ENCODE data around the gene ZNF451.

Gene ZNF451

DNA sequence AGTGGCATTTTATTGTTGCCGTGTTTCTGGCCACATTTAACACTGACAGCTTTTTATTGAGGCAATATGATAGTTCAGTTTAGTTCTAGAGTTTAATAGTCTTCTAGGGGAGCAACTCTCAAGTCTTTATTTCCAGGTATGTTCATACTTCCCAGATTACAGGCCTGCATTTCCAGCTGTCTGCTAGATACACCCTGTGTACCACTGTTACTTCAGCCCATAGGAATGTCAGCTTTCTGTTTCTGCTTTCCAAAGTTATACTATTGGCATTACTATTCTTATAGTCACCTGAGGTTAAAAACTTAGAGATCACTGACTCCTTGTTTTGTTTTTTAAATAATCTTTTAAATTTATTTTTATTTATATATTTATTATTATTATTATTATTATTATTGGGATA is 7.6 kb downstream of the ZNF451 start:
- DNase-seq: no peak

DNA sequence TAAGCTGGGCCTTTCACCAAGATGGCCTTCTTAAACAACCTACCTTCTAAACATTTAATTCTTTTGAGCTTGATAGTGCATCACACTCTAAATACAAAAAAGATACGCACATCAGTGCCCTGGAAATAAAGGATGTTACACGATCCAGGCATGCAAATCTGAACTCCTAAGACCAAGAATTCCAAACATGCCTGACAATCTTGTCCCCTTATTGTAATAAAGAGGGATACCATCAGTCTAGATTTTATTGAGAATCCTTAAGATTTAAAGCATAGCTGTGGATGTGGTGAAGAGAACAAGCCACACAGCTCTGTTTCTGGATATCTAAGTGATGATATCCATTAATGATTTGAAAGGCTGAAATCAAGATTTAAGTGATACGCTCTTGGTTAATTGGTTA is 13.0 kb downstream of the ZNF451 start:
- no peak for DNase-seq

GRCh38 chr6:57104336-57104735 is 14.3 kb downstream of the ZNF451 start:
- no peak for DNase-seq

- DNase-seq: no peak
These were observed 17.0 kb downstream of the ZNF451 start for GRCh38 chr6:57106990-57107389.

- DNase-seq: no peak
These were observed 18.7 kb downstream of the ZNF451 start for GRCh38 chr6:57108691-57109090.

- DNase-seq: no peak
These were observed 19.9 kb downstream of the ZNF451 start for GRCh38 chr6:57109880-57110279.

DNA sequence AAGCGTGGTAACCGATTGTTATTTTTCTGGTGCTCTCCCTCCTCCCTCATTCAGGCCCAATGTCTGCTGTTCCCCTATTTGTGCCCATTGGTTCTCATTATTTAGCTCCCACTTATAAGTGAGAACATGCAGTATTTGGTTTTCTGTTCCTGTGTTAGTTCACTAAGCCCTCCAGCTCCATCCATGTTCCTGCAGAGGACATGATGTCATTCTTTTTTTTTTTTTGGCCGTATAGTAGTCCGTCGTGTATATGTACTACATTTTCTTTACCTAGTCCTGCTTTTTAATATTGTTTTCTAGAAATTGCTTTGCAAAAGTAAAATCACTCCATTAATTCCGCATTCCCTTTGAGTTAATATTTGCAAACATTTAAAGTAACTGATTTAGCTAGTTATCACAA is 23.1 kb downstream of the ZNF451 start:
- no peak for DNase-seq

- DNase-seq: no peak
These were observed 26.8 kb downstream of the ZNF451 start for GRCh38 chr6:57116776-57117175.

DNA sequence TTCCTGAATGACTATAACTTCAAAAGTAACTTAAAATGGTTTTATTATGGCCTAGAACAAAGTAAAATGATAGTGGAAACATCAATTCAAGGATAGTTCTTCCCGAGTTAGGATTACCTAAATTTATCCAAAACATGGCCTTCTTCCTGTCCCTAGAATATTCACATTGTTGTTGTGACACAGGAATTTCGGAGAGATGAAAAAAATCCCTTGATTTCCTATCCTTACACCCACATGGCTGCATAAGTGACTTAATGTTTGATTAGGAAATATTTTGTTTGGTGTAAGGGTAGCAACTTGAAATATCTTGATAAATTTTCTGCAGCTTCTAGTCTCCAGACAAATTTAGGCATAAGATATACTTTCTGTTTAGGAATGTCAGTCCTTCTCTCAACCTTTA is 27.8 kb downstream of the ZNF451 start:
- DNase-seq: no peak

DNA sequence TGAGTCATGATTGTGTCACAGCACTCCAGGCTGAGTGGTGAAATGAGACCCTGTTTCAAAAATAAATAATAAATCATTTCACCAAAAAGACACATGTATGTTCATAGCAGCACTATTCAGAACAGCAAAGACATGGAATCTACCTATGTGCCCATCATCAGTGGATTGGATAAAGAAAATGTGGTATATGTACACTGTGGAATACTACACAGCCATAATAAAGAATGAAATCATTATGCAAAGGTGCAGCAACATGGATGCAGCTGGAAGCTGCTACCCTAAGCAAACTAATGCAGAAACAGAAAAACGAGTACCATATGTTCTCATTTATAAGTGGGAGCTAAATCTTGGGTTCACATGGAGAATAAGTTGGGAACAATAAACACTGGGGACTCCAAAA is 33.1 kb downstream of the ZNF451 start:
- DNase-seq: no peak

DNA sequence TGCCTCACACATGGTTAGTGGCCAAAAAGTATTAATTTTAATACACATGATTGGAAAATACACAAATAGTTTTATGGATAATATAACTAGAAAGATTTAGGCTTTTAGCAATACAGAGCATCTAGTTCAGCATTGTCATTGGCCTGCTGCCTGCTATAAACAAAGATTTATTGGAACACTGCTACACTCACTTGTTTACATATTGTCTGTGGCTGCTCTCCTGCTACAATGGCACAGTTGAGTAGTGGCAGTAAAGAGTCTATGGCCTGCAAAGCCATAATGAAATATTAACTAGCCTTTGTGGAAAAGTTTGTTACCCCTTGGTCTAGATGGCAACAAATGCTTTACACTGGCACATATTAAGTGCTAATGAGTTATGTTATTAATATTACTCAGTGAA is 37.8 kb downstream of the ZNF451 start:
- peak in 1 of 3 experiments; percentile 23 for DNase-seq

DNA sequence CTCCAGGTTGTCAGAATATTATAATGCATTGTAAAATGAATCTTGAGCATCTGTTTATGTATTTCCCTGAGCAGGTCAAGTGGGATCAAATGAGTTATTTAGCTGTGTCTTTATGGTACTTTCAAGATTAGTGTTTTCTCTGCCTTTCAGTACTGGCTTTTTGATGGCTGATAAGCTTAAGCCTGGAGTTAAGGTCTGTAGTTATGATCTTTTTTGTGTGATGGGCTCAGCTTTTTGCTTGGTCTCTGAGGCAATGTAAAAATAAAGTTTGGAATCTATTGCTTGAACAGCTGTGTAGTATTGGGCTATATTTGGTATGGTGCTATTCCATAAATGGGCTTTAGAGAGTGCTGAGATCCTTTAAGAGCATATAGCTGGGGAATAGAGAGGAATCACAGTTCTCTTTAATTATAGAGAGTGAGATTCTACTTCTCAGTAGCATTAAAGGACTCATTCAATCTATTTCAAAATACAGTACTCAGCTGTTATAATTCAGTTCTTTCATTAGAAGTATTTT is 40.7 kb downstream of the ZNF451 start:
- peak in 1 of 3 experiments; percentile 0 for DNase-seq

DNA sequence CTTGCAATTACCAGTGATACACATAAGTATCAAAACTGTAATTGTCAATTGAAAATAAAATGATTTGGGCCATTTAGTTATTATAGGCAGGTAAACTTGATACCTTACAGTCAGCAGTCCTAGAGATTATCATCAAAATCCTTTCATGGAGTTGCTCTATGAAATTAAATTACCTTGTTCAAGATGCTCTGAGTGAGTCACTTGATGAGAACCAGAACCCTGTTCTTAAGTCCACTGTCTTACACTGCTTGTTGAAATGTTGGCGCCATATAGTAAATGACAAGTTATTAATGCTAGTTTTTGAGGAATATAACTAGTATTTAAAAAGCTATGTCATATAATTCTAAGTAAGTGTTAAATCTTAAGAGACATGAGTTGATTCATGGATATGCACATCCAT is 45.0 kb downstream of the ZNF451 start:
- no peak for DNase-seq

DNA sequence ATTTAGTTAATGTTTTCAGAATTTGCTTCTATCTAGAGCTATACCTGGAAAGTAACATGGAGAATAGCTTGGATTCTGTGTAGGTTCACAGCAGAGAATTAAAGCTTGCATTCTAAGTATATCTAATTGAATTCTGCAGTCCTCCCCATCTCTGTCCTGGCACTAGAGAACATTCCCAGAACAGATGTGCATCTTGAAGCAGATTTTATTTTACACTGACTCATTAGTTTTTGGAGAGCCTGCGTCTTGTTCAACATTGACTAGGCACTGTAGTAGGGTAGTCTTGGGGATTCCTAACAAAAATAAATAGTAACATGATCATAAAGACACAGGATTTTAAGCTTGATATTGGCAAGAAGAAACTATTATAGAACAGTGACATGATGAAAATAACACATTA is 45.9 kb downstream of the ZNF451 start:
- no peak for DNase-seq

- no peak for DNase-seq
These were observed 47.4 kb downstream of the ZNF451 start for GRCh38 chr6:57137350-57137749.

- DNase-seq: no peak
These were observed 48.0 kb downstream of the ZNF451 start for GRCh38 chr6:57138026-57138425.

DNA sequence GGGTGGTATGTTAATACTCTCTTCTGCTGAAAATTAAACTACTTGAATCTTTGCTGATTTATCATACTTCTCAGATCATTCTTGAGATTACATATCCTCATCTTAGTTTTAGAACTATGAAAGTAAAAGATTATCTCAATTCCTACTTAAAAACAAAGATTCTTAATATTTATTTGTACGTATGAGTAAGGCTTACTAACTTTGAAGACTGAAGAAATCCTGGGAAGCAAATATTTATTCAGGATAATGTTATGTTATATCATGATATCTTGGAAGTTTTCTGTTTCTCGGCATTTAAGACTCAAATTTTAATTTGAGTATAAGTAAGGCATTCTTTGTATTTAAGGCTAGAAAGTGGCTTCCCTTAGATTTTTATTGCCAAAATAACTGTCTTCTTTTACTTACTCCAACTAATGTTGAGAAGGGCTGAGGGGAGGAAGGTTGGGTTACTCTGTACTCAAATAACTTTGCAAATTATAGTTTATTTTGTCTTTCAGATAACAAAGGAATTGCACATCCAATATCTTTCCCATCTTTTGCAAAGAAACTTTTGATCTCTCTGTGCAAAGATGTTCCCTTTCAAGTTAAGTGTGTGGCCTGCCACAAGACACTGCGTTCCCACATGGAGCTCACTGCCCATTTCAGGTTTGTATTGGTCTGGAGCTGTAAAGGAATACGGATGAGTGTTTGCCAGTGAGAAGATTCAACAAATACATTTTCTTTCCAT is 51.6 kb downstream of the ZNF451 start:
- no peak for DNase-seq

DNA sequence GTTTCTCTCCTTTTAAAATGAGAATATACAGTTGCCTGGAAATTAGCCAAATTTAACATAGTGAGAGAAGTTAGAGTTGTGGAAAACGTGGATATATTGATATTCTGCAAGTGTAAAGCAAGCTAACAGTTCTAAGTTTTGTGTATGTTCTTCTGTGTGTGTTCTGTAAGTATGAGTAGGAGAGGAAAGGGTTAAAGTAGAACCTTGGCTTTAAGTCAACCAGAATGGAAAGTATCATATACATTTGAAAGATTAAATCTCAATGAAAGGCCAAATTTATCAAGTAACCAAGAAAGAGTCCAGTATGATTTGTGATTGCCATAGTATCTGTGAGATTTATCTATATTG is 52.2 kb downstream of the ZNF451 start:
- DNase-seq: no peak

- DNase-seq: no peak
These were observed 53.7 kb downstream of the ZNF451 start for GRCh38 chr6:57143690-57144089.

GRCh38 chr6:57147401-57147800 is 57.4 kb downstream of the ZNF451 start:
- DNase-seq: no peak

GRCh38 chr6:57147955-57148858 is 58.2 kb downstream of the ZNF451 start:
- no peak for DNase-seq

DNA sequence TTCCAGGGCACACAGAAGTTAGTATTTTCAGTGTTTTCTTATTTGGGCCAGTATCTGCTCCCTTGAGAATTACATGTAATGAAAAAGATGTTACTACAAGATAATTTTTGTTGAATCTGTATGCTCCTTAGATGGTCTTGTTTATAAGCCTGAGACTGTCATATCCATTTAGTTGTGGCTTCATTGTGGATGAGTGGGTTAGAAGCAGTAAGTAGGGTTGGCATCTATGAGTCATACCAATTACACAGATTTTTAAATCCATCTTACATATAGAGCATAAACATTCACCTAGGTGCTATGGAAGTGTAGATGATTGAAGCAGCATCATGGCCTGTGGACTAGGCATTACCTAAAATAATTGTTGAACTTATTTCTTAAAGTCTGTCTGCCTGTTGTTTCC is 68.7 kb downstream of the ZNF451 start:
- no peak for DNase-seq

GRCh38 chr6:57159127-57159526 is 69.1 kb downstream of the ZNF451 start:
- DNase-seq: no peak

DNA sequence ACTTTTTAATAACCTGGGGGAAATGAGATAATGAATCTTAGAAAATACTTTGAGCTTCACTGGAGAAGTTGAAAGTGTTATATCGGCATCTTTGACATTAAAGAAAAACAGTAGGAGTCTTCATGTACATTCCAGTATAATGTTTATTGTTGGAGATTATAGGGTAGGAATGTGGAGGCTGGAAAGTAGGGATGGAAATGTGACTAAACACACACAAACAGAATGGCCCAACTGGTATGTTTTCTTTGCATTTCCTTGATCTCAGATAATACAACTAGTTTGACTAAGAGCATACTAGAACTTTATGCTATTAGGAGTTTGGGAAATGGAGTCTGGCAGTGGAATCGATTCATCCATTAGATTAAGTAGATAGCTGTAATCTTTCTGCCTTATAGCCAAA is 72.0 kb downstream of the ZNF451 start:
- DNase-seq: no peak
